ENCODE measurements around the gene SULT1E1.

GRCh38 chr4:69881173-69881773, 21.3 kb upstream of the SULT1E1 start:
- TF ChIP-seq ZNF274 (IDR thresholded peaks at IDR 0.05; ENCODE audit: low read depth, low read length): no peak
- no peak for TF ChIP-seq SUZ12 (IDR thresholded peaks at IDR 0.05; ENCODE audit: extremely low read depth, insufficient read depth, insufficient read length)
